GM12878 (cell line): ENCODE data around the gene STXBP2. TPM values are rescaled to one million over a fixed set of nuclear protein-coding genes. Genes with fewer than 3 reads are reported as not detected.

ENCODE experiments used
- ATF2 ChIP-seq: IDR thresholded peaks from 2 replicates; pipeline ENCODE4 v1.6.1; 2012; ENCODE audit warnings: low read length, inconsistent platforms
- BACH1 ChIP-seq: fragments of 450-650 bp; IDR thresholded peaks from 2 replicates; pipeline ENCODE4 v1.6.1; 2017; ENCODE audit warnings: mild to moderate bottlenecking, borderline replicate concordance
- BCL3 ChIP-seq: IDR thresholded peaks from 2 replicates; pipeline ENCODE4 v1.6.1; 2011; ENCODE audit warnings: borderline replicate concordance, low read depth, mild to moderate bottlenecking, moderate library complexity, low read length; ENCODE audit not compliant: insufficient read depth, poor library complexity, severe bottlenecking
- BHLHE40 ChIP-seq, 2 experiments: fragments of 450-650 bp in 1 of 2; IDR thresholded peaks; 2 replicates each; pipeline ENCODE4 v1.6.1; 2011 to 2017; ENCODE audit warnings: low read depth in 2 of 2, borderline replicate concordance in 1 of 2, improper control_type of control experiment in 1 of 2, low read length in 1 of 2, mild to moderate bottlenecking in 1 of 2
- BRCA1 ChIP-seq: IDR thresholded peaks from 2 replicates; pipeline ENCODE4 v1.6.1; 2011; ENCODE audit warnings: low read depth, low read length, improper control_type of control experiment
- CHD1 ChIP-seq: IDR thresholded peaks from 2 replicates; pipeline ENCODE4 v1.6.1; 2012; ENCODE audit warnings: low read depth, low read length, improper control_type of control experiment
- CREB1 ChIP-seq: IDR thresholded peaks from 2 replicates; pipeline ENCODE4 v1.6.1; 2012; ENCODE audit warnings: low read depth, mild to moderate bottlenecking, inconsistent platforms
- HDGF ChIP-seq: fragments of 450-650 bp; IDR thresholded peaks from 2 replicates; pipeline ENCODE4 v1.6.1; 2016; ENCODE audit warnings: antibody characterized with exemption
- IKZF1 ChIP-seq: fragments of 450-650 bp; conservative IDR thresholded peaks from 2 replicates; pipeline ENCODE4 v1.6.1; 2017; ENCODE audit warnings: antibody characterized with exemption, mild to moderate bottlenecking
- MEF2A ChIP-seq: IDR thresholded peaks from 2 replicates; pipeline ENCODE4 v1.6.1; 2011; ENCODE audit warnings: low read depth, mild to moderate bottlenecking, low read length, moderate library complexity; ENCODE audit not compliant: insufficient read depth
- MLLT1 ChIP-seq: fragments of 450-650 bp; IDR thresholded peaks from 2 replicates; pipeline ENCODE4 v1.6.1; 2016; ENCODE audit warnings: mild to moderate bottlenecking
- NBN ChIP-seq: fragments of 450-650 bp; IDR thresholded peaks from 2 replicates; pipeline ENCODE4 v1.6.1; 2016
- RUNX3 ChIP-seq: IDR thresholded peaks from 2 replicates; pipeline ENCODE4 v1.6.1; 2012; ENCODE audit warnings: low read length, inconsistent platforms
- SUPT20H ChIP-seq: IDR thresholded peaks from 2 replicates; pipeline ENCODE4 v1.6.1; 2011; ENCODE audit warnings: low read depth, mild to moderate bottlenecking, low read length, moderate library complexity, borderline replicate concordance; ENCODE audit not compliant: control insufficient read depth
- TCF3 ChIP-seq: IDR thresholded peaks from 2 replicates; pipeline ENCODE4 v1.6.1; 2012; ENCODE audit warnings: low read depth, mild to moderate bottlenecking, low read length, borderline replicate concordance; ENCODE audit not compliant: insufficient read depth
- USF1 ChIP-seq: IDR thresholded peaks from 2 replicates; pipeline ENCODE4 v1.6.1; 2011; ENCODE audit warnings: borderline replicate concordance, low read depth, mild to moderate bottlenecking, moderate library complexity, mixed read lengths, low read length; ENCODE audit not compliant: insufficient read depth; ENCODE audit errors: extremely low read length
- YY1 ChIP-seq: IDR thresholded peaks from 2 replicates; pipeline ENCODE4 v1.6.1; 2011; ENCODE audit warnings: low read depth, mild to moderate bottlenecking, low read length
- ZBTB11 ChIP-seq: fragments of 450-650 bp; formaldehyde crosslinking; IDR thresholded peaks from 2 replicates; pipeline ENCODE4 v1.5.0; 2022; ENCODE audit warnings: mild to moderate bottlenecking, missing genetic modification characterization
- ZNF274 ChIP-seq: IDR thresholded peaks from one replicate; pipeline ENCODE4 v1.8.0; 2011; ENCODE audit not compliant: insufficient read length, insufficient read depth
- polyA plus RNA-seq, 11 experiments: library from polyadenylated mRNA; depleted of rRNA in 4 of 11; unstranded in 6 of 11; stranded (reverse) in 5 of 11; fragments of >200 nt; fragmentation: Nextera tagmentation in 4 of 11; fragmentation: Illumina TruSeq in 1 of 11; extraction: Ambion mirVana in 4 of 11; extraction: Trizol in 1 of 11; gene quantifications; 1 replicate in 1 of 11; 2 replicates in 10 of 11; pipeline versions ENCODE4 v1.2.1 to v1.2.3, GENCODE V29; 2011 to 2016; ENCODE audit warnings: inconsistent platforms in 2 of 11, missing spikeins in 2 of 11, low read depth in 1 of 11
- total RNA-seq, 4 experiments: library from RNA; depleted of rRNA in 3 of 4; stranded (reverse); fragments of >200 nt in 3 of 4; fragmentation: Illumina TruSeq in 1 of 4; extraction: Trizol in 1 of 4; gene quantifications; 2 replicates each; pipeline versions ENCODE4 v1.2.1 to v1.2.3, GENCODE V29; 2013 to 2021

Gene STXBP2
- total and polyA plus RNA-seq, 10 of the 15 experiments (the other 5 are each of a cell fraction or from before 2014, with no cell fraction given): 2.6 to 111 (median 61.4) TPM

GRCh38 chr19:7692417-7693088 is 55.6 kb downstream of the STXBP2 start (continued):
- TF ChIP-seq RUNX3 (peak; percentile 83), MLLT1 (peak; percentile 99), BRCA1 (no peak), HDGF (peak; percentile 80), ATF2 (no peak), USF1 (no peak), BACH1 (peak; percentile 42; the same call in 1 of the 2 replicates), SUPT20H (no peak), ZNF274 (no peak), NBN (peak; percentile 98), YY1 (no peak), BHLHE40 (IDR thresholded peaks at IDR 0.05; ENCODE audit: borderline replicate concordance in 1 of 2, low read depth in 2 of 2, low read length in 1 of 2) (peak; percentile 68 to 90), MEF2A (no peak), CHD1 (no peak), CREB1 (peak; percentile 36; the same call in 1 of the 2 replicates), BCL3 (no peak), TCF3 (no peak), IKZF1 (peak; percentile 84), ZBTB11 (CRISPR knock-in tag) (no peak)
